ENCODE measurements around the gene NRARP.
"Not testable (repeated sequence)": the region's sequence is repeated elsewhere in the genome, so short reads cannot be mapped to it uniquely, and the experiment has no call there.

The NRARP gene

GRCh38 chr9:137262909-137263285, 39.2 kb downstream of the NRARP start:
- Histone ChIP-seq H2AFZ (ENCODE audit: insufficient read depth, low read length, poor library complexity) (no peak overlapping the region), H2AK5ac (ENCODE audit: low read length) (no peak overlapping the region), H3K14ac (ENCODE audit: low read length) (no peak overlapping the region), H3K4me2 (ENCODE audit: low read length) (no peak overlapping the region), H2BK12ac (ENCODE audit: low read length) (no peak overlapping the region), H2BK5ac (ENCODE audit: low read depth, low read length, poor library complexity) (no peak overlapping the region), H4K8ac (ENCODE audit: low read depth, low read length) (no peak overlapping the region), H4K12ac (ENCODE audit: low read depth, low read length) (no peak overlapping the region), H3K27me3 (ENCODE audit: insufficient read depth, low read length) (no peaks in the 10 kb centered on the region), H3K4me3 (ENCODE audit: low read depth, low read length) (no peak overlapping the region), H3K79me2 (ENCODE audit: control insufficient read depth, insufficient read depth, low read length, poor library complexity) (no peaks in the 10 kb centered on the region), H3K27ac (ENCODE audit: low read depth, low read length) (no peak overlapping the region), H2BK120ac (ENCODE audit: insufficient read depth, low read length, poor library complexity) (no peak overlapping the region), H3K23ac (ENCODE audit: low read length) (no peak overlapping the region), H3K9me3 (ENCODE audit: insufficient read depth, low read depth, low read length) (no peaks in the 10 kb centered on the region), H3K18ac (ENCODE audit: low read length) (no peak overlapping the region), H3K4me1 (ENCODE audit: control insufficient read depth in 1 of 2, insufficient read depth in 2 of 2, low read length in 2 of 2) (no peaks in the 10 kb centered on the region), H3K9ac (ENCODE audit: low read length) (no peak overlapping the region), H4K91ac (ENCODE audit: low read depth, low read length) (no peak overlapping the region), H3K4ac (ENCODE audit: low read depth, low read length) (no peak overlapping the region), H3K36me3 (ENCODE audit: control insufficient read depth in 1 of 2, insufficient read depth in 2 of 2, low read length in 2 of 2) (peaks cover 53 to 58% of the 10 kb centered on the region in 2 experiments), H3K79me1 (ENCODE audit: low read length) (no peaks in the 10 kb centered on the region)
- WGBS (ENCODE audit: extremely low coverage, insufficient coverage, insufficient read length) = no CpG with 5 or more reads among the region's 24 CpGs
- no peak for DNase-seq

GRCh38 chr9:137262173-137262908, 39.7 kb downstream of the NRARP start:
- not testable (repeated sequence) for H4K12ac ChIP-seq (ENCODE audit: low read depth, low read length); H4K91ac ChIP-seq (ENCODE audit: low read depth, low read length); H3K9ac ChIP-seq (ENCODE audit: low read length); H3K14ac ChIP-seq (ENCODE audit: low read length); H3K4me1 ChIP-seq (ENCODE audit: control insufficient read depth in 1 of 2, insufficient read depth in 2 of 2, low read length in 2 of 2); H3K23ac ChIP-seq (ENCODE audit: low read length); H3K27ac ChIP-seq (ENCODE audit: low read depth, low read length); H4K8ac ChIP-seq (ENCODE audit: low read depth, low read length); H3K4me2 ChIP-seq (ENCODE audit: low read length); H3K18ac ChIP-seq (ENCODE audit: low read length); H3K27me3 ChIP-seq (ENCODE audit: insufficient read depth, low read length); H2AFZ ChIP-seq (ENCODE audit: insufficient read depth, low read length, poor library complexity); H3K4ac ChIP-seq (ENCODE audit: low read depth, low read length); H2BK5ac ChIP-seq (ENCODE audit: low read depth, low read length, poor library complexity); H2AK5ac ChIP-seq (ENCODE audit: low read length); H3K9me3 ChIP-seq (ENCODE audit: insufficient read depth, low read depth, low read length); H3K79me2 ChIP-seq (ENCODE audit: control insufficient read depth, insufficient read depth, low read length, poor library complexity); H2BK120ac ChIP-seq (ENCODE audit: insufficient read depth, low read length, poor library complexity); H2BK12ac ChIP-seq (ENCODE audit: low read length); H3K4me3 ChIP-seq (ENCODE audit: low read depth, low read length); H3K79me1 ChIP-seq (ENCODE audit: low read length)
- WGBS (ENCODE audit: extremely low coverage, insufficient coverage, insufficient read length) = no CpG with 5 or more reads among the region's 15 CpGs
- DNase-seq = peak in 1 of 2 donors; percentile 46
- peaks cover 52 to 53% of the 10 kb centered on the region in 2 experiments for H3K36me3 ChIP-seq (ENCODE audit: control insufficient read depth in 1 of 2, insufficient read depth in 2 of 2, low read length in 2 of 2)

DNA sequence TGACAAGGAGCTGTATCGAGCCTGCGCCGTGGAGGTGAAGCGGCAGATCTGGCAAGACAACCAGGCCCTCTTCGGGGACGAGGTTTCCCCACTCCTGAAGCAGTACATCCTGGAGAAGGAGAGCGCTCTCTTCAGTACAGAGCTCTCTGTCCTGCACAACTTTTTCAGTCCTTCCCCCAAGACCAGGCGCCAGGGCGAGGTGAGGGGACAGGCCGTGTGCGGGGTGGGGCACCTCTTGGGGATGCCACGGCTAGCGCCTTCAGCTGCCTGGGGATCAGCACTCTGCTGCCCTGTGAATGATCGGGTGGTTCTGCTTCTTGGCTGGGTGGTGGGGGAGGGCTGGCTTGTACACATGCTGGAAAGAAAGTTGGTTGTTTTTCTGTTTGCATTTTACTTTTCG, 45.2 kb downstream of the NRARP start:
- H3K4ac ChIP-seq (ENCODE audit: low read depth, low read length) = peak overlapping the region; percentile 12
- no peak overlapping the region for H3K4me2 ChIP-seq (ENCODE audit: low read length)
- H3K27ac ChIP-seq (ENCODE audit: low read depth, low read length) = no peak overlapping the region
- H3K9me3 ChIP-seq (ENCODE audit: insufficient read depth, low read depth, low read length) = no peaks in the 10 kb centered on the region
- H3K18ac ChIP-seq (ENCODE audit: low read length) = no peak overlapping the region
- H3K14ac ChIP-seq (ENCODE audit: low read length) = no peak overlapping the region
- peaks cover 12% of the 10 kb centered on the region for H3K79me2 ChIP-seq (ENCODE audit: control insufficient read depth, insufficient read depth, low read length, poor library complexity)
- H3K9ac ChIP-seq (ENCODE audit: low read length) = no peak overlapping the region
- H4K12ac ChIP-seq (ENCODE audit: low read depth, low read length) = no peak overlapping the region
- H2AK5ac ChIP-seq (ENCODE audit: low read length) = no peak overlapping the region
- no peaks in the 10 kb centered on the region for H3K27me3 ChIP-seq (ENCODE audit: insufficient read depth, low read length)
- peaks cover 12% of the 10 kb centered on the region for H3K79me1 ChIP-seq (ENCODE audit: low read length)
- no peak overlapping the region for H2BK120ac ChIP-seq (ENCODE audit: insufficient read depth, low read length, poor library complexity)
- H4K91ac ChIP-seq (ENCODE audit: low read depth, low read length) = no peak overlapping the region
- H4K8ac ChIP-seq (ENCODE audit: low read depth, low read length) = no peak overlapping the region
- H3K4me3 ChIP-seq (ENCODE audit: low read depth, low read length) = no peak overlapping the region
- WGBS (ENCODE audit: extremely low coverage, insufficient coverage, insufficient read length) = no CpG with 5 or more reads among the region's 15 CpGs
- H2BK5ac ChIP-seq (ENCODE audit: low read depth, low read length, poor library complexity) = no peak overlapping the region
- peaks cover 22 to 23% of the 10 kb centered on the region in 2 experiments for H3K36me3 ChIP-seq (ENCODE audit: control insufficient read depth in 1 of 2, insufficient read depth in 2 of 2, low read length in 2 of 2)
- DNase-seq = no peak
- H3K4me1 ChIP-seq (ENCODE audit: control insufficient read depth in 1 of 2, insufficient read depth in 2 of 2, low read length in 2 of 2) = peaks cover 14 to 16% of the 10 kb centered on the region in 2 experiments
- no peak overlapping the region for H2BK12ac ChIP-seq (ENCODE audit: low read length)
- H3K23ac ChIP-seq (ENCODE audit: low read length) = no peak overlapping the region
- no peak overlapping the region for H2AFZ ChIP-seq (ENCODE audit: insufficient read depth, low read length, poor library complexity)

- Histone ChIP-seq H3K27me3 (ENCODE audit: insufficient read depth, low read length) (no peaks in the 10 kb centered on the region), H3K27ac (ENCODE audit: low read depth, low read length) (no peak overlapping the region), H3K23ac (ENCODE audit: low read length) (no peak overlapping the region), H4K91ac (ENCODE audit: low read depth, low read length) (no peak overlapping the region), H2BK5ac (ENCODE audit: low read depth, low read length, poor library complexity) (no peak overlapping the region), H2AK5ac (ENCODE audit: low read length) (no peak overlapping the region), H3K79me1 (ENCODE audit: low read length) (peaks cover 12% of the 10 kb centered on the region), H2BK120ac (ENCODE audit: insufficient read depth, low read length, poor library complexity) (no peak overlapping the region), H3K36me3 (ENCODE audit: control insufficient read depth in 1 of 2, insufficient read depth in 2 of 2, low read length in 2 of 2) (peaks cover 22 to 23% of the 10 kb centered on the region in 2 experiments), H3K14ac (ENCODE audit: low read length) (no peak overlapping the region), H2AFZ (ENCODE audit: insufficient read depth, low read length, poor library complexity) (no peak overlapping the region), H3K79me2 (ENCODE audit: control insufficient read depth, insufficient read depth, low read length, poor library complexity) (peaks cover 12% of the 10 kb centered on the region), H4K12ac (ENCODE audit: low read depth, low read length) (no peak overlapping the region), H3K18ac (ENCODE audit: low read length) (no peak overlapping the region), H2BK12ac (ENCODE audit: low read length) (no peak overlapping the region), H3K9me3 (ENCODE audit: insufficient read depth, low read depth, low read length) (no peaks in the 10 kb centered on the region), H3K9ac (ENCODE audit: low read length) (no peak overlapping the region), H4K8ac (ENCODE audit: low read depth, low read length) (no peak overlapping the region), H3K4me1 (ENCODE audit: control insufficient read depth in 1 of 2, insufficient read depth in 2 of 2, low read length in 2 of 2) (peaks cover 14 to 16% of the 10 kb centered on the region in 2 experiments), H3K4me2 (ENCODE audit: low read length) (peak overlapping the region; percentile 69), H3K4me3 (ENCODE audit: low read depth, low read length) (peak overlapping the region; percentile 96), H3K4ac (ENCODE audit: low read depth, low read length) (peak overlapping the region; percentile 1)
- no peak for DNase-seq
- no CpG with 5 or more reads among the region's 15 CpGs for WGBS (ENCODE audit: extremely low coverage, insufficient coverage, insufficient read length)
Measured at GRCh38 chr9:137256362-137256761, 45.7 kb downstream of the NRARP start.

All from trophoblast cell (in vitro differentiated cells and primary cell).